K562 (cell line): ENCODE data around the gene EFEMP2. TPM values are rescaled to one million over a fixed set of nuclear protein-coding genes. Genes with fewer than 3 reads are reported as not detected.
A peak's percentile ranks its signal among the peaks of the same experiment; 100 is the strongest.

Experiments used
- ARID4B ChIP-seq: sonication (generic); formaldehyde crosslinking; IDR thresholded peaks from 2 replicates; pipeline ENCODE4 v1.8.0; 2022; ENCODE audit warnings: mild to moderate bottlenecking, missing genetic modification reagents
- BHLHE40 ChIP-seq: IDR thresholded peaks from 2 replicates; pipeline ENCODE4 v1.6.1; 2011; ENCODE audit warnings: low read length, improper control_type of control experiment
- CBX5 ChIP-seq: IDR thresholded peaks from 2 replicates; pipeline ENCODE4 v1.6.1; 2014; ENCODE audit warnings: low read depth, borderline replicate concordance
- CCAR2 ChIP-seq: fragments of 200-400 bp; formaldehyde crosslinking; IDR thresholded peaks from 2 replicates; pipeline ENCODE4 v1.6.1; 2017; ENCODE audit warnings: mild to moderate bottlenecking, low read depth, low read length
- FIP1L1 ChIP-seq: fragments of 200-400 bp; formaldehyde crosslinking; IDR thresholded peaks from 2 replicates; pipeline ENCODE4 v1.6.1; 2018; ENCODE audit warnings: mild to moderate bottlenecking, low read depth, low read length; ENCODE audit not compliant: poor library complexity, severe bottlenecking
- HDAC8 ChIP-seq: fragments of 450-650 bp; IDR thresholded peaks from 2 replicates; pipeline ENCODE4 v1.6.1; 2016; ENCODE audit warnings: mild to moderate bottlenecking, missing genetic modification characterization, moderate library complexity, missing compliant biosample characterization
- JUNB ChIP-seq: fragments of 450-650 bp; formaldehyde crosslinking; conservative IDR thresholded peaks from 2 replicates; pipeline ENCODE4 v1.4.0; 2020; ENCODE audit warnings: mild to moderate bottlenecking
- LEF1 ChIP-seq: fragments of 450-650 bp; IDR thresholded peaks from 2 replicates; pipeline ENCODE4 v1.6.1; 2016; ENCODE audit warnings: mild to moderate bottlenecking
- NFE2 ChIP-seq: IDR thresholded peaks from 2 replicates; pipeline ENCODE4 v1.6.1; 2014; ENCODE audit warnings: antibody characterized with exemption, low read depth
- PBX2 ChIP-seq, 2 experiments: IDR thresholded peaks in 1 of 2; conservative IDR thresholded peaks in 1 of 2; 2 replicates each; pipeline ENCODE4 v1.6.1; 2016; ENCODE audit warnings: low read depth in 2 of 2, mild to moderate bottlenecking in 1 of 2, missing compliant biosample characterization in 1 of 2, missing genetic modification characterization in 1 of 2, moderate library complexity in 1 of 2
- POLR2AphosphoS5 ChIP-seq: IDR thresholded peaks from 2 replicates; pipeline ENCODE4 v1.6.1; 2011; ENCODE audit warnings: mild to moderate bottlenecking, low read depth, low read length, moderate library complexity; ENCODE audit not compliant: control insufficient read depth, insufficient read depth
- ZNF586 ChIP-seq: fragments of 450-650 bp; formaldehyde crosslinking; conservative IDR thresholded peaks from 2 replicates; pipeline ENCODE4 v1.4.0; 2020; ENCODE audit warnings: mild to moderate bottlenecking, moderate library complexity
- polyA plus RNA-seq, 8 experiments: library from polyadenylated mRNA; depleted of rRNA in 4 of 8; stranded (reverse) in 5 of 8; unstranded in 3 of 8; fragments of >200 nt; fragmentation: Nextera tagmentation in 2 of 8; fragmentation: Illumina TruSeq in 1 of 8; extraction: Ambion mirVana in 2 of 8; extraction: Trizol in 1 of 8; gene quantifications; 2 replicates each; pipeline versions ENCODE4 v1.2.1 to v1.2.3, GENCODE V29; 2011 to 2014; ENCODE audit warnings: inconsistent platforms in 1 of 8, missing spikeins in 1 of 8
- total RNA-seq, 7 experiments: library from RNA; depleted of rRNA in 6 of 7; stranded (reverse); fragments of >200 nt in 6 of 7; fragmentation: Illumina TruSeq in 2 of 7; extraction: Trizol in 2 of 7; gene quantifications; 2 replicates each; pipeline versions ENCODE4 v1.2.1 to v1.2.3, GENCODE V29; 2011 to 2021; ENCODE audit warnings: low replicate concordance in 1 of 7

Gene EFEMP2
- total and polyA plus RNA-seq, 9 of the 15 experiments (the other 6 are each of a cell fraction or from before 2014, with no cell fraction given) = 0.07 to 2.9 (median 0.69) TPM; not detected in 1

GRCh38 chr11:65859095-65859811 lies 13.3 kb downstream of the EFEMP2 start (continued):
- no peak for TF ChIP-seq PBX2 (CRISPR knock-in tag; IDR thresholded peaks at IDR 0.05; ENCODE audit: low read depth)
- TF ChIP-seq PBX2 (tag; conservative IDR thresholded peaks at IDR 0.05; ENCODE audit: low read depth) = no peak
- no peak for TF ChIP-seq LEF1
- no peak for TF ChIP-seq CBX5
- TF ChIP-seq FIP1L1 = peak; percentile 61
- TF ChIP-seq ARID4B (CRISPR knock-in tag) = peak; percentile 38; the same call in 1 of the 2 replicates
- no peak for TF ChIP-seq ZNF586 (CRISPR knock-in tag)
- no peak for TF ChIP-seq NFE2
- TF ChIP-seq BHLHE40 = no peak
- no peak for TF ChIP-seq HDAC8
- TF ChIP-seq POLR2AphosphoS5 = peak; percentile 96
- no peak for TF ChIP-seq CCAR2
- TF ChIP-seq JUNB (CRISPR knock-in tag) = no peak
